ENCODE data around the gene UBE2E2. TPM values are rescaled to one million over a fixed set of nuclear protein-coding genes. Genes with fewer than 3 reads are reported as not detected.

UBE2E2 gene
- total RNA-seq, 1 experiment from 2014 or later: 38.6 TPM

GRCh38 chr3:23450806-23451205, 247.7 kb downstream of the UBE2E2 start:
- H4K20me1 ChIP-seq (ENCODE audit: control insufficient read depth, insufficient read depth, insufficient read length): no peaks in the 10 kb centered on the region
- WGBS (ENCODE audit: extremely low coverage, insufficient read length, low lambda C conversion rate): no CpG with 5 or more reads among the region's 2 CpGs
- peaks cover 9 to 28% of the 10 kb centered on the region in 2 experiments for H3K4me1 Mint-ChIP-seq

More at GRCh38 chr3:23450806-23451205, 247.7 kb downstream of the UBE2E2 start:
- no peak overlapping the region for H2BK12ac ChIP-seq (ENCODE audit: insufficient read length, low read depth, low read length)
- no peak overlapping the region for H4K91ac ChIP-seq (ENCODE audit: insufficient read length, low read depth, low read length)
- H3K27me3 ChIP-seq (ENCODE audit: insufficient read depth, low read length): no peaks in the 10 kb centered on the region
- no peak overlapping the region for H3T11ph ChIP-seq (ENCODE audit: low read length)
- Mint-ChIP-seq H3K4me3 (no peak overlapping the region), H3K9me3 (no peaks in the 10 kb centered on the region), H3K27me3 (ENCODE audit: low read depth) (no peaks in the 10 kb centered on the region), H3K27ac (no peak overlapping the region), H3K36me3 (ENCODE audit: insufficient read depth in 1 of 3, low read depth in 3 of 3) (peaks cover 0 to 2% (median under 1%) of the 10 kb centered on the region in 3 experiments; a peak in 4 of 7 replicates)
- H4K8ac ChIP-seq (replicated peaks; ENCODE audit: insufficient read length, low read depth, low read length): no peak overlapping the region
- no peak overlapping the region for H2BK20ac ChIP-seq (ENCODE audit: low read depth, low read length, poor library complexity, severe bottlenecking)
- no peak overlapping the region for H2AFZ ChIP-seq (ENCODE audit: low read length)
- TF ChIP-seq CTCF (conservative IDR thresholded peaks at IDR 0.05): no peak
- no peaks in the 10 kb centered on the region for H3K4me1 ChIP-seq (ENCODE audit: insufficient read depth, low read length)
- no peak overlapping the region for H3K23ac ChIP-seq (ENCODE audit: insufficient read length, low read depth, low read length)
- H3K9ac ChIP-seq (ENCODE audit: extremely low read depth, insufficient read length, low read length): no peak overlapping the region
- H3K23me2 ChIP-seq (ENCODE audit: insufficient read length, low read depth, low read length, poor library complexity, severe bottlenecking): no peaks in the 10 kb centered on the region
- H2BK120ac ChIP-seq (ENCODE audit: low read depth, low read length, poor library complexity, severe bottlenecking): no peak overlapping the region
- H3K4ac ChIP-seq (ENCODE audit: low read depth, low read length): no peak overlapping the region
- H2BK15ac ChIP-seq (ENCODE audit: low read depth, low read length): no peak overlapping the region
- H3K79me2 ChIP-seq (ENCODE audit: insufficient read depth, low read length): no peaks in the 10 kb centered on the region
- no peak overlapping the region for H3K27ac ChIP-seq (ENCODE audit: insufficient read length, low read depth, low read length)
- H2BK5ac ChIP-seq (ENCODE audit: insufficient read length, low read length): no peak overlapping the region
- H3K79me1 ChIP-seq (ENCODE audit: insufficient read depth, low read depth, low read length, poor library complexity, severe bottlenecking): no peaks in the 10 kb centered on the region
- no peak overlapping the region for H3K18ac ChIP-seq (ENCODE audit: insufficient read length, low read depth, low read length)
- no peak overlapping the region for H3K4me2 ChIP-seq (ENCODE audit: insufficient read depth, insufficient read length, low read length)
- DNase-seq: no peak
- no peaks in the 10 kb centered on the region for H3K9me3 ChIP-seq (ENCODE audit: control insufficient read depth, low read depth, low read length)
- no peak overlapping the region for H2AK5ac ChIP-seq (ENCODE audit: insufficient read length, low read length)
- H4K5ac ChIP-seq (ENCODE audit: insufficient read length, low read depth, low read length): no peak overlapping the region
- H3K56ac ChIP-seq (ENCODE audit: insufficient read length, low read depth, low read length): no peak overlapping the region
- no peak overlapping the region for H3K14ac ChIP-seq (ENCODE audit: insufficient read depth, low read length)

All from H9 (cell line).